ENCODE data around the gene CAMTA1.
A peak's percentile ranks its signal among the peaks of the same experiment; 100 is the strongest.

Gene CAMTA1

DNA sequence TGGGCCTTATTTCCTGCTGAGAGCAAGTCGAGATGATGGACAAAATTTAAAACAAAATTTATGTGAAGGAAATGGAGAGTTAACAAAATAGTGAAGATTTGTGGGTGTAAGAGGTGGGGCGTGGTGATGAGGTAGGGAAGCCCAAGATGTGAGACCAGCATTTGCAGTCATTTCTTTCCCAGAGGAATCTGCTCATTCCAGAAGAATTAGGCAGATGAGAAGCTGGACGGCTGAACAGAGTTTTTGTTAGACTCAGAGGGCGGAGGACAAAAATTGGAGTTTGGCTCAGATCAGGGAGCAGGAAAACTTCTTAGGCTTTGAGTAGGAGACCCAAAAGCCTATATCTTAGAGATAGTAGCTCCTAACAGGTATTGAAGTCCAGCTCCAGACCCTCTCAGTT is 65.3 kb downstream of the CAMTA1 start:
- no peak for TF ChIP-seq JUND (IDR thresholded peaks at IDR 0.05; ENCODE audit: low read depth)
- in situ Hi-C loops (cut with HindIII; ENCODE audit: low pct_unique_long_range_greater_than_20kb, low sequenced_read_pairs), result no loop called here
- no peak for DNase-seq (ENCODE audit: low read depth in 1 of 2, low spot score in 1 of 2)

DNA sequence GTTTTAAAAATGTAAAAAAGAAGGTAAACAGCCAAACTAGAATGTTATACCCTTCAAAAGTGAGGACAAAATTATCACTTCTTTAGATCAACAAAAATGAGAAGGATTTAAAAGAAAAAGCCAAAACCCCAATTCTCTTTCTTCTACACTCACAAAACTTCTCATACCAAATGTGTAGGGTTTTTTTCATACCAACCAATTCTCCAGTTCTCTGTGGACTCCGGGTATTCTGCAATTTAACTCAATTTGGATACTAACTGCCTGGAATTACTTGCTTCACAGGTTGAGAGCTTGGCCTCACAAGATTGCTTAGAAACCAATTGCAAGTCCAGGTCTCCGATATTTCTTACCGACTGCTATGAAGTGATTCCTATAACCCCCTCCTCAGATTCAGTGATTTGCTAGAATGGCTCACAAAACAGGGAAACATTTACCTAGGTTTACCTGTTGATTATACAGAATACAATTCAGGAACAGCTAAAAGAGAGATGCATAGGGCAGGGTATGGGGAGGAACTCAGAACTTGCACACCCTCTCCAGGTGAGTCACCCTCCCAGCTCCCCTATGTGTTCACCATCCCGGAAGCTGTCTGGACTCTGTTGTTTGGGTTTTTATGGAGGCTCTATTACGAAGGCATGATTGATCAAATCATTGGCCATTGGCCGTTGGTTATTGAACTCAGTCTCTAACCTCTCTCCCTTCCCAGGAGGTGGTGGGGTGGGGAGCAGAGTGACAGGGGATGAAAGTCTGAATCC is 67.1 kb downstream of the CAMTA1 start:
- TF ChIP-seq JUND (IDR thresholded peaks at IDR 0.05; ENCODE audit: low read depth), result no peak
- no peak for DNase-seq (ENCODE audit: low read depth in 1 of 2, low spot score in 1 of 2)
- in situ Hi-C loops (cut with HindIII; ENCODE audit: low pct_unique_long_range_greater_than_20kb, low sequenced_read_pairs), result no loop called here

DNA sequence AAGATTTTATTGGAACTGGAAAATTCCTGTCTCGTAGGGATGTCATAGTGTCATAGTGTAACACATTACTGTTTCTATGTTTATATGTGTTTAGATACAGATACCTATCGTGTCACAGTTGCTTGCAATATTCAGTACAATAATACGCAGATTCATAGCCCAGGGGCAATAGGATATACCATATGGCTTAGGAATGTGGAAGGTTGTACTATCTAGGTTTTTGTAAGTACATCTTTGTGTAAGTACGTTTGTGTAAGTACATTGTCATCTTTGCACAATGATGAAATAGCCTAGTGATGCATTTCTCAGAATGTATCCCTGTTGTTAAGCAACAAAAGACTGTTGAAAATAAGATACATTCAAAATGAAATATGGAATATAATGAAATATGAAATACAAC is 68.9 kb downstream of the CAMTA1 start:
- peak in 1 of 2 experiments; percentile 13 for DNase-seq (ENCODE audit: low read depth in 1 of 2, low spot score in 1 of 2)
- in situ Hi-C loops (cut with HindIII; ENCODE audit: low pct_unique_long_range_greater_than_20kb, low sequenced_read_pairs), result no loop called here
- TF ChIP-seq JUND (IDR thresholded peaks at IDR 0.05; ENCODE audit: low read depth), result no peak

DNA sequence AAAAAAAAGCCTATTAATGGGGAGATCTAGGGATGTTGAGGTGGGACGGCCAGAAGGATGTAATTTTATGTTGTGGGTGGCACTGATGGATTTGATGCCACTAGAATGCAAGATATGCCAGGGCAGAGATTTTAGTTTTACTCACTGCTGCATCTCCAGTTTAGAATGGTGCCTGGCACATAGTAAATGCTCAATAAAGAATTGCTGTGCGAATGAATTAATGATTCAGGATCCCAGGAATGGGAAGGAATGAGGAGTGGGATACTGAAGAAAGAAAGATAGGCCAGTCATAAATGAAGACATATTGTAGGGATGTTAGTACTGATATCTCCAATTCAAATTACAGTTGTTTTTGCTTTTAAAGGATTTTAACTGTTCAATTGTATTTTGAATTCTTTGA is 72.6 kb downstream of the CAMTA1 start:
- in situ Hi-C loops (cut with HindIII; ENCODE audit: low pct_unique_long_range_greater_than_20kb, low sequenced_read_pairs), result no loop called here
- no peak for TF ChIP-seq JUND (IDR thresholded peaks at IDR 0.05; ENCODE audit: low read depth)
- DNase-seq (ENCODE audit: low read depth in 1 of 2, low spot score in 1 of 2), result no peak

DNA sequence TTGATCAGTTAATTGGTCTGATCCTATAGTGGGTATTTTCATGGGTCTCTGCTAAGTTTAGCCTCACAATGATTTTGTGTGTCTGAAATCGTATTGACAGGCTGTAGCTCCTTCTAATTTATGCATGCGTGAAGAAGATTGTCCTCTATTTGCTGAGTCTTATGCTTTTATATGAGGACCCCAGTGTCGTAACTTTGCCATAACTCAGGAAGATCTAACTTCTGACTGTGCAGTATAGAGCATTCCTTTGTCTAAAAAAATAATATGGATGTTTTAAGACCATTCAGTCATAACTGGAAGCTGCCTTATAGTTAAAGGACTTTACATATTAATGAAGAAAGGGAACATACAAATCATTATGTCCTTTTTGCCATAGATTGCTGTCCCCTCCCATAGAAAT is 73.3 kb downstream of the CAMTA1 start:
- in situ Hi-C loops (cut with HindIII; ENCODE audit: low pct_unique_long_range_greater_than_20kb, low sequenced_read_pairs), result no loop called here
- no peak for DNase-seq (ENCODE audit: low read depth in 1 of 2, low spot score in 1 of 2)
- TF ChIP-seq JUND (IDR thresholded peaks at IDR 0.05; ENCODE audit: low read depth), result no peak

DNA sequence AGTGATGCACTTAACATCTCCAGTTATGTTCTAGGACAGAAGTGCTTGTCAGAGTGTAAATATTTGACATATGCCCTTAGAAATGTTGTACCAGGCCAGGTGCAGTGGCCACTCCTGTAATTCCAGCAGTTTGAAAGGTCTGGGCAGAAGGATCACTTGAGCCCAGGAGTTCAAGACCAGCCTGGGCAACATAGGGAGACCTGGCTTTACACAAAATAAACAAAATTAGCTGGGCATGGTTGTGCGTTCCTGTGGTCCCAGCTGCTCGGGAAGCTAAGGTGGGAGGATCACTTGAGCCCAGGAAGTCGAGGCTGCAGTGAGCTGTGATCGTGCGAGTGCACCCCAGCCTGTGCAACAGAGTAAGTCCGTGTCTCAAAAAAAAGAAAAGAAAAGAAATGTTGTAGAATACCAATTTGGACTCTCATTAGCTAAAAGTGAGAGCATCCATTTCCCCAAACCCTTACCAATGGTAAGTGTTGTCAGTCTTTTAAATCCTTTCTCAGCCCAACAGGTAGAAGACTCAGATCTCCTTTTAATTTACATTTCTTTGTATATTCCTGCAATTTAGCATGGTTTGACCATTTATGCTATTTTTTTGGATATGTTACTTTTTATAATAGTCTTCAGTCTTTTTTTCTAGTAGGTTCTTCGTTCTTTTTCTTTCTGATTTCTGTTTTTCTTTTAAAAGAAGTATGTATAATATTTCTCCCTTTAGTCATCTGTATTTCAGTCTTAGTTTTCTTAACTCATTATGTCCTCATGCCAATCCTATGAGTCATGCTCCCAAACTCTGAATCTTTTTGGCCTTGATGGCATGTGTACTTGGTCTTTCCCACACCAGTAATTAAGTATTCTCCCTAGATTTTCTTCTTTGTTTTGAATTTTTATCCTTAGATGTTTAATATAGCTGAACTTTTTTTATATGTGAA is 74.4 kb downstream of the CAMTA1 start:
- no peak for TF ChIP-seq JUND (IDR thresholded peaks at IDR 0.05; ENCODE audit: low read depth)
- in situ Hi-C loops (cut with HindIII; ENCODE audit: low pct_unique_long_range_greater_than_20kb, low sequenced_read_pairs), result no loop called here
- DNase-seq (ENCODE audit: low read depth in 1 of 2, low spot score in 1 of 2), result peak in 1 of 2 experiments; percentile 25

DNA sequence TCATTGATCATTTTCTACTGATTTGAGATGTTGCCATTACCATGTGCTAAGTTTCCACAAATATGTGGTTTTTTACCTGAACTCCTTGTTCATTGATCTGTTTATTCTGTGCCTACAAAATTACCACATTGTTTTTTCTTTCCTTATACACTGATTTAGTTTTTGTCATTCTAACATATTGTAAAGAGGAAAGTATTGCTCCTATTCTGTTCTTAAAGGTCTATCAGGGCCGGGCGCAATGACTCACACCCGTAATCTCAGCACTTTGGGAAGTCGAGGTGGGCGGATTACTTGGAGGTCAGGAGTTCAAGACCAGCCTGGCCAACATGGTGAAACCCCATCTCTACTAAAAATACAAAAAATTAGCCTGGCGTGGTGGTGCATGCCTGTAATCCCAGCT is 75.1 kb downstream of the CAMTA1 start:
- no peak for TF ChIP-seq JUND (IDR thresholded peaks at IDR 0.05; ENCODE audit: low read depth)
- DNase-seq (ENCODE audit: low read depth in 1 of 2, low spot score in 1 of 2), result no peak
- in situ Hi-C loops (cut with HindIII; ENCODE audit: low pct_unique_long_range_greater_than_20kb, low sequenced_read_pairs), result no loop called here

DNA sequence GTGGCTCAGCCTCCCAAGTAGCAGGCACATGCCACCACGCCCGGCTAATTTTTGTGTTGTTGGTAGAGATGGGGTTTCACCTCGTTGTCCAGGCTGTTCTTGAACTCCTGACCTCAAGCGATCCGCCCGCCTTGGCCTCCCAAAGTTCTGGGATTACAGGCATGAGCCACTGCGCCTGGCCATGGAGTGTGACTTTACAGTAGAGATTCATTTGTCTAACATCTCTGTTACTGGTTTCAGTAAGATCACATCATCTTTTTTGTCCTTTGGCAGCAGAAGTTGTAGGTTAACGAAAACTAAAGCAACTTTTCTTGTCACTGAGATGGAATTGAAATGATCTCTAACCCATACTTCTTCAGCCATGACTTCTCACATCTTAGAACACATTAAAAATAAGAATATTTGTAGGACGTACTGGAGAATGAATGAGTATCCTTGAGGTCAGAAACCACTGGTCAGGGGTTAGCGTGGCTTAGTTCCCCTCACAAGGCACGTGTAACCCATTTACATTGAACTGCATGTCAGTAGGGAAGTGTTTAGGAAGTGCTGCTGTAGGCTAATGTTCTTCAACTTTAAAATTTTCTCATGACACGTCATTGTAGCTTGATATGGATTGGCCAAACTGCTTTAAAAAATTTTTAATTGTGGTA is 75.9 kb downstream of the CAMTA1 start:
- DNase-seq (ENCODE audit: low read depth in 1 of 2, low spot score in 1 of 2), result no peak
- in situ Hi-C loops (cut with HindIII; ENCODE audit: low pct_unique_long_range_greater_than_20kb, low sequenced_read_pairs), result no loop called here
- no peak for TF ChIP-seq JUND (IDR thresholded peaks at IDR 0.05; ENCODE audit: low read depth)

DNA sequence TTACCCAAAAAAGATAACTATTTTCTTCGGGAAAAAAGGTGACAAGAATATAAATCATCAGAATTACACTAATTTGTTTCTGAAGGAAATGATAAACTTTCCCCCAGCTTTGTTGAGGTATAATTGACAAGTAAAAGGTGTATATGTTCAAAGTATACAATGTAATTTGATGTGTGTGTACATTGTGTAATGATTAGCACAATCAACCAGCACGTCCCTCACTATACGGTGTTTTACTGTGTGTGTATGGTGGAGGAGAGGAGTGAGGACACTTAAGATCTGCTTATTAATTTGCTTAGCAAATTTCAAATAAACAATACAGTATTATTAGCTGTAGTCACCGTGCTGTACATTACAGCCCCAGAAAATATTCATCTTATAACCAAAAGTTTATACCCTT is 77.7 kb downstream of the CAMTA1 start:
- in situ Hi-C loops (cut with HindIII; ENCODE audit: low pct_unique_long_range_greater_than_20kb, low sequenced_read_pairs), result no loop called here
- no peak for DNase-seq (ENCODE audit: low read depth in 1 of 2, low spot score in 1 of 2)
- no peak for TF ChIP-seq JUND (IDR thresholded peaks at IDR 0.05; ENCODE audit: low read depth)

DNA sequence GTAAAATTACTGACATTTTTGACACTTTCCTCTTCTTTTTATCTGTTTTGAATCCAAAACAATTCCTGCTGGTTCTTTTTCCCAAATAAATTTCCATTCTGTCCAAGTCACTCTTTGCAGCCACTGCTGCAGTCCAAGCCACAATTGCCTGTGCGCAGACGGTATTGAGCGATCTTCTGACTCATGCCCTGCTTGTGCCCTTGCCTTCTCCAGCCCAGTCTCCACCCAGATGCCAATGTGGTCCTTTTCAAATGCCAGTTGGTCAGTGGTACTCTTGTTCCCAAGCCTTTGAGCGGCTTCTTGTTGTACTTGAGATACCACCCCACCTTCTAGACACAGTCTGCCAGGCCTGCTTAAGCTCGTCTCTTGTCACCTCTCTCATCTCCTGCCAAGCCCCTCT is 78.9 kb downstream of the CAMTA1 start:
- in situ Hi-C loops (cut with HindIII; ENCODE audit: low pct_unique_long_range_greater_than_20kb, low sequenced_read_pairs), result no loop called here
- TF ChIP-seq JUND (IDR thresholded peaks at IDR 0.05; ENCODE audit: low read depth), result no peak
- no peak for DNase-seq (ENCODE audit: low read depth in 1 of 2, low spot score in 1 of 2)

DNA sequence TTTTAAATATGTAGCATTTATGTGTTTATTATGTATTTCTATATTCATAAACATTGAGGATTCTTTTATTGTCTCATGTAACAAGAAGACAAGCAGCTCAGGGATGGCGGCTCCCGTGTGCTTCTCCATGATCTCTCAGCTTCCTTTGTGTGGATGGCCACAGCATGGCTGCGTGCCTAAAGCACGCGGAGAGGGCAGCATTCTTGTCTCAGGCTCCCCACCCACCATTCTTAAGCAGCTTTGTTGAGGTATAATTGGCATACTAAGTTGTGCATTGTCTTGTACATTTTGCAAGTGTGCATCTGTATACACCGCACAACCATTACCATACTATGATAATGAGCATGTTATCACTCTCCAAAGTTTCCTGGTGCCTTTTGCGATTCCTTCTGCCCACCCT is 81.6 kb downstream of the CAMTA1 start:
- no peak for DNase-seq (ENCODE audit: low read depth in 1 of 2, low spot score in 1 of 2)
- in situ Hi-C loops (cut with HindIII; ENCODE audit: low pct_unique_long_range_greater_than_20kb, low sequenced_read_pairs), result no loop called here
- no peak for TF ChIP-seq JUND (IDR thresholded peaks at IDR 0.05; ENCODE audit: low read depth)

DNA sequence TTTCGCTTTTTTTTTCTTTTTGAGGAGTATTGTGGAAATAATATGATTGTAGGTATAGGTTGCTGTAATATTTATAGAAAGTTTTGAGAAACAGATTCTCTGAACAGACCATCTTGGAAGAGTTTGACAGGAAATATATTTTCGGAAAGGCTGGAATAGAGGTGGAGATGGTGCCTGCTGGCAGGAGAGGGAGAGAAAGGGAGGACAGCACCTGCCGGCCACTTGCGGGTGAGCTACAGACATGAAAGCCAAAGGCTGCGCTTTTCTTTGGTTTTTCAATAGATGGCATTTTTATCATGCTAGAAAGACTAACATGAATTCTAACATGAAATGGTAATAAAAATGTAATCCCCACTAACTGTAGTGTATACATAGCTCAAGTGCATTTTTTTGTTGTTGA is 82.1 kb downstream of the CAMTA1 start:
- TF ChIP-seq JUND (IDR thresholded peaks at IDR 0.05; ENCODE audit: low read depth), result no peak
- no peak for DNase-seq (ENCODE audit: low read depth in 1 of 2, low spot score in 1 of 2)
- in situ Hi-C loops (cut with HindIII; ENCODE audit: low pct_unique_long_range_greater_than_20kb, low sequenced_read_pairs), result no loop called here
